ENCODE data around the gene HPS5. TPM values are rescaled to one million over a fixed set of nuclear protein-coding genes. Genes with fewer than 3 reads are reported as not detected.
"Not testable (repeated sequence)": the region's sequence is repeated elsewhere in the genome, so short reads cannot be mapped to it uniquely, and the experiment has no call there.

The HPS5 gene
- total RNA-seq, 1 donor, result 30.2 TPM

GRCh38 chr11:18269252-18269651 lies 52.7 kb downstream of the HPS5 start:
- H3K4me3 ChIP-seq (ENCODE audit: low read length); H3K9me3 ChIP-seq (ENCODE audit: low read depth, low read length); H3K27me3 ChIP-seq (ENCODE audit: insufficient read depth, low read length); H3K4me1 ChIP-seq (ENCODE audit: insufficient read depth, low read length): not testable (repeated sequence)

GRCh38 chr11:18267335-18268133 lies 54.4 kb downstream of the HPS5 start:
- H3K4me1 ChIP-seq (ENCODE audit: insufficient read depth, low read length); H3K27me3 ChIP-seq (ENCODE audit: insufficient read depth, low read length); H3K4me3 ChIP-seq (ENCODE audit: low read length); H3K9me3 ChIP-seq (ENCODE audit: low read depth, low read length): not testable (repeated sequence)

GRCh38 chr11:18265949-18266348 lies 56.0 kb downstream of the HPS5 start, which contains the start of gene SAA1:
TSS of gene SAA1 (plus strand) at chr11:18266264. CDS start at chr11:18266888, 624 bp downstream.
- Histone ChIP-seq H3K9me3 (ENCODE audit: low read depth, low read length) (no peaks in the 10 kb centered on the region), H3K27me3 (ENCODE audit: insufficient read depth, low read length) (no peaks in the 10 kb centered on the region), H3K4me3 (ENCODE audit: low read length) (no peak within 1 kb of the TSS), H3K4me1 (ENCODE audit: insufficient read depth, low read length) (peaks cover 6% of the 10 kb centered on the region)

GRCh38 chr11:18264677-18265555 lies 57.0 kb downstream of the HPS5 start:
- no peaks in the 10 kb centered on the region for H3K9me3 ChIP-seq (ENCODE audit: low read depth, low read length)
- H3K4me3 ChIP-seq (ENCODE audit: low read length), result no peak overlapping the region
- H3K27me3 ChIP-seq (ENCODE audit: insufficient read depth, low read length), result no peaks in the 10 kb centered on the region
- peaks cover 6% of the 10 kb centered on the region for H3K4me1 ChIP-seq (ENCODE audit: insufficient read depth, low read length)

- Histone ChIP-seq H3K4me3 (ENCODE audit: low read length) (no peak overlapping the region), H3K9me3 (ENCODE audit: low read depth, low read length) (no peaks in the 10 kb centered on the region), H3K4me1 (ENCODE audit: insufficient read depth, low read length) (peaks cover 6% of the 10 kb centered on the region), H3K27me3 (ENCODE audit: insufficient read depth, low read length) (no peaks in the 10 kb centered on the region)
Measured at GRCh38 chr11:18264035-18264434, 57.9 kb downstream of the HPS5 start.

GRCh38 chr11:18262681-18263350 lies 59.1 kb downstream of the HPS5 start:
- not testable (repeated sequence) for H3K27me3 ChIP-seq (ENCODE audit: insufficient read depth, low read length); H3K9me3 ChIP-seq (ENCODE audit: low read depth, low read length); H3K4me3 ChIP-seq (ENCODE audit: low read length); H3K4me1 ChIP-seq (ENCODE audit: insufficient read depth, low read length)

- Histone ChIP-seq H3K27me3 (ENCODE audit: insufficient read depth, low read length) (no peaks in the 10 kb centered on the region), H3K4me1 (ENCODE audit: insufficient read depth, low read length) (peaks cover 6% of the 10 kb centered on the region), H3K4me3 (ENCODE audit: low read length) (no peak overlapping the region), H3K9me3 (ENCODE audit: low read depth, low read length) (no peaks in the 10 kb centered on the region)
Measured at GRCh38 chr11:18261721-18262120, 60.2 kb downstream of the HPS5 start.

GRCh38 chr11:18259259-18259658 lies 62.7 kb downstream of the HPS5 start:
- Histone ChIP-seq H3K27me3 (ENCODE audit: insufficient read depth, low read length) (no peaks in the 10 kb centered on the region), H3K4me3 (ENCODE audit: low read length) (no peak overlapping the region), H3K4me1 (ENCODE audit: insufficient read depth, low read length) (no peaks in the 10 kb centered on the region), H3K9me3 (ENCODE audit: low read depth, low read length) (no peaks in the 10 kb centered on the region)

- Histone ChIP-seq H3K9me3 (ENCODE audit: low read depth, low read length) (no peaks in the 10 kb centered on the region), H3K4me3 (ENCODE audit: low read length) (no peak overlapping the region), H3K4me1 (ENCODE audit: insufficient read depth, low read length) (no peaks in the 10 kb centered on the region), H3K27me3 (ENCODE audit: insufficient read depth, low read length) (no peaks in the 10 kb centered on the region)
Measured at GRCh38 chr11:18254781-18255361, 67.1 kb downstream of the HPS5 start.

GRCh38 chr11:18253778-18254338 lies 68.1 kb downstream of the HPS5 start:
- H3K9me3 ChIP-seq (ENCODE audit: low read depth, low read length), result no peaks in the 10 kb centered on the region
- no peaks in the 10 kb centered on the region for H3K27me3 ChIP-seq (ENCODE audit: insufficient read depth, low read length)
- H3K4me1 ChIP-seq (ENCODE audit: insufficient read depth, low read length), result no peaks in the 10 kb centered on the region
- no peak overlapping the region for H3K4me3 ChIP-seq (ENCODE audit: low read length)

GRCh38 chr11:18253233-18253632 lies 68.7 kb downstream of the HPS5 start:
- H3K27me3 ChIP-seq (ENCODE audit: insufficient read depth, low read length), result no peaks in the 10 kb centered on the region
- H3K4me3 ChIP-seq (ENCODE audit: low read length), result no peak overlapping the region
- H3K9me3 ChIP-seq (ENCODE audit: low read depth, low read length), result no peaks in the 10 kb centered on the region
- no peaks in the 10 kb centered on the region for H3K4me1 ChIP-seq (ENCODE audit: insufficient read depth, low read length)

- Histone ChIP-seq H3K4me1 (ENCODE audit: insufficient read depth, low read length) (no peaks in the 10 kb centered on the region), H3K4me3 (ENCODE audit: low read length) (no peak within 1 kb of the TSS), H3K27me3 (ENCODE audit: insufficient read depth, low read length) (no peaks in the 10 kb centered on the region), H3K9me3 (ENCODE audit: low read depth, low read length) (no peaks in the 10 kb centered on the region)
Measured at GRCh38 chr11:18248561-18248960, 73.4 kb downstream of the HPS5 start, which contains the start of gene SAA2. TSS of gene SAA2 (minus strand) at chr11:18248668. CDS start at chr11:18248011, 657 bp downstream.

GRCh38 chr11:18247191-18247581 lies 74.8 kb downstream of the HPS5 start:
- H3K9me3 ChIP-seq (ENCODE audit: low read depth, low read length); H3K27me3 ChIP-seq (ENCODE audit: insufficient read depth, low read length); H3K4me3 ChIP-seq (ENCODE audit: low read length); H3K4me1 ChIP-seq (ENCODE audit: insufficient read depth, low read length): not testable (repeated sequence)

- not testable (repeated sequence) for H3K4me3 ChIP-seq (ENCODE audit: low read length); H3K9me3 ChIP-seq (ENCODE audit: low read depth, low read length); H3K27me3 ChIP-seq (ENCODE audit: insufficient read depth, low read length); H3K4me1 ChIP-seq (ENCODE audit: insufficient read depth, low read length)
Measured at GRCh38 chr11:18246379-18247190, 75.4 kb downstream of the HPS5 start.

All from mononuclear cell (primary cell).